KMS-11 (cell line): ENCODE measurements around the gene DAZAP1.

Experiments
- H2AFZ ChIP-seq: fragments of 200-600 bp; sonication (generic); 2 replicates; pipeline ENCODE4 v1.6.1; 2016; ENCODE audit warnings: antibody characterized with exemption, mixed run types, low read depth
- H3K27ac ChIP-seq: fragments of 200-600 bp; sonication (generic); 2 replicates; pipeline ENCODE4 v1.6.1; 2016; ENCODE audit warnings: mild to moderate bottlenecking, mixed run types
- H3K27me3 ChIP-seq: fragments of 200-600 bp; sonication (generic); 2 replicates; pipeline ENCODE4 v1.6.1; 2017; ENCODE audit warnings: mild to moderate bottlenecking, low read depth, mixed run types, moderate library complexity; ENCODE audit not compliant: insufficient read depth
- H3K36me3 ChIP-seq: fragments of 200-600 bp; sonication (generic); 2 replicates; pipeline ENCODE4 v1.6.1; 2017; ENCODE audit warnings: mild to moderate bottlenecking, mixed run types; ENCODE audit not compliant: insufficient read depth
- H3K4me1 ChIP-seq: fragments of 200-600 bp; sonication (generic); 2 replicates; pipeline ENCODE4 v1.6.1; 2016; ENCODE audit warnings: mild to moderate bottlenecking, low read depth, mixed run types; ENCODE audit not compliant: poor library complexity, severe bottlenecking
- H3K4me2 ChIP-seq: fragments of 200-600 bp; sonication (generic); 2 replicates; pipeline ENCODE4 v1.7.0; 2016; ENCODE audit warnings: mild to moderate bottlenecking, mixed run types
- H3K4me3 ChIP-seq: fragments of 200-600 bp; sonication (generic); IDR thresholded peaks from 2 replicates; pipeline ENCODE4 v1.6.1; 2017; ENCODE audit warnings: low read depth, low read length, mixed read lengths; ENCODE audit not compliant: insufficient read depth
- H3K79me2 ChIP-seq: fragments of 200-600 bp; sonication (generic); 2 replicates; pipeline ENCODE4 v1.6.1; 2016; ENCODE audit warnings: low read depth, mixed run types; ENCODE audit not compliant: insufficient read depth
- H3K9ac ChIP-seq: fragments of 200-600 bp; sonication (generic); 2 replicates; pipeline ENCODE4 v1.6.1; 2016; ENCODE audit warnings: mild to moderate bottlenecking, mixed run types
- H4K20me1 ChIP-seq: fragments of 200-600 bp; sonication (generic); 2 replicates; pipeline ENCODE4 v1.6.1; 2016; ENCODE audit warnings: mild to moderate bottlenecking, mixed run types; ENCODE audit not compliant: insufficient read depth
- CTCF ChIP-seq: fragments of 200-600 bp; sonication (generic); conservative IDR thresholded peaks from 2 replicates; pipeline ENCODE4 v1.6.1; 2017; ENCODE audit warnings: low read depth, mild to moderate bottlenecking, antibody characterized with exemption, low read length, moderate library complexity, mixed read lengths

DAZAP1 gene

GRCh38 chr19:1423436-1424191 is 16.2 kb downstream of the DAZAP1 start:
- H4K20me1 ChIP-seq, result peaks cover 5% of the 10 kb centered on the region; the same call in 1 of the 2 replicates
- no peak overlapping the region for H3K4me3 ChIP-seq
- H3K36me3 ChIP-seq, result no peaks in the 10 kb centered on the region; the same call in 1 of the 2 replicates
- H2AFZ ChIP-seq, result no peak overlapping the region
- no peak for TF ChIP-seq CTCF
- H3K27ac ChIP-seq, result no peak overlapping the region
- H3K27me3 ChIP-seq, result no peaks in the 10 kb centered on the region
- no peaks in the 10 kb centered on the region for H3K4me1 ChIP-seq
- H3K79me2 ChIP-seq, result peaks cover 42% of the 10 kb centered on the region
- no peak overlapping the region for H3K4me2 ChIP-seq
- H3K9ac ChIP-seq, result no peak overlapping the region

GRCh38 chr19:1424192-1424955 is 17.0 kb downstream of the DAZAP1 start:
- H3K4me3 ChIP-seq, result no peak overlapping the region
- no peak for TF ChIP-seq CTCF
- no peaks in the 10 kb centered on the region; the same call in 1 of the 2 replicates for H3K36me3 ChIP-seq
- H3K27ac ChIP-seq, result no peak overlapping the region
- H3K27me3 ChIP-seq, result no peaks in the 10 kb centered on the region
- no peak overlapping the region for H2AFZ ChIP-seq
- H3K4me1 ChIP-seq, result no peaks in the 10 kb centered on the region
- H3K79me2 ChIP-seq, result peaks cover 35% of the 10 kb centered on the region; the same call in 1 of the 2 replicates
- no peak overlapping the region for H3K4me2 ChIP-seq
- no peak overlapping the region for H3K9ac ChIP-seq
- peaks cover 5% of the 10 kb centered on the region; the same call in 1 of the 2 replicates for H4K20me1 ChIP-seq

GRCh38 chr19:1425102-1425837 is 17.9 kb downstream of the DAZAP1 start:
- Histone ChIP-seq H3K9ac (no peak overlapping the region), H3K4me1 (no peaks in the 10 kb centered on the region), H3K4me3 (no peak overlapping the region), H3K4me2 (no peak overlapping the region), H3K27ac (no peak overlapping the region), H2AFZ (no peak overlapping the region), H4K20me1 (peaks cover 5% of the 10 kb centered on the region; the same call in 1 of the 2 replicates), H3K79me2 (peaks cover 34% of the 10 kb centered on the region; the same call in 1 of the 2 replicates), H3K27me3 (no peaks in the 10 kb centered on the region), H3K36me3 (no peaks in the 10 kb centered on the region; the same call in 1 of the 2 replicates)
- TF ChIP-seq CTCF, result no peak

GRCh38 chr19:1425902-1426301 is 18.5 kb downstream of the DAZAP1 start:
- no peak overlapping the region for H3K27ac ChIP-seq
- H4K20me1 ChIP-seq, result peaks cover 5% of the 10 kb centered on the region; the same call in 1 of the 2 replicates
- no peak overlapping the region for H2AFZ ChIP-seq

More at GRCh38 chr19:1425902-1426301, 18.5 kb downstream of the DAZAP1 start:
- peaks cover 29% of the 10 kb centered on the region; the same call in 1 of the 2 replicates for H3K79me2 ChIP-seq
- H3K9ac ChIP-seq, result no peak overlapping the region
- H3K27me3 ChIP-seq, result no peaks in the 10 kb centered on the region
- H3K36me3 ChIP-seq, result no peaks in the 10 kb centered on the region; the same call in 1 of the 2 replicates
- TF ChIP-seq CTCF, result no peak
- no peak overlapping the region for H3K4me3 ChIP-seq
- no peak overlapping the region for H3K4me2 ChIP-seq
- no peaks in the 10 kb centered on the region for H3K4me1 ChIP-seq
